ENCODE data around the gene BCCIP. TPM values are rescaled to one million over a fixed set of nuclear protein-coding genes. Genes with fewer than 3 reads are reported as not detected.

BCCIP gene
- total RNA-seq, 4 donors from 2014 or later: 21.5 to 31.7 (median 27.7) TPM

GRCh38 chr10:125849448-125849847 lies 26.1 kb downstream of the BCCIP start:
- intact Hi-C loops (cut with DNase I; ENCODE audit: low total_unique reads): no loop called here
- TF ChIP-seq CTCF (IDR thresholded peaks at IDR 0.05): no peak
- no peak for TF ChIP-seq POLR2A (IDR thresholded peaks at IDR 0.05)
- no peak overlapping the region for H3K4me3 ChIP-seq (ENCODE audit: low read depth, poor library complexity, severe bottlenecking)
- no peak for DNase-seq (ENCODE audit: low spot score in 2 of 2)
- 93 to 94% methylated on average over 7 of the region's 7 CpGs for WGBS, 2 donors

- 88 to 90% methylated on average over 2 of the region's 2 CpGs for WGBS, 2 donors
These were observed 27.7 kb downstream of the BCCIP start for GRCh38 chr10:125850766-125851731.

GRCh38 chr10:125852487-125852886 lies 29.1 kb downstream of the BCCIP start:
- DNase-seq (ENCODE audit: low spot score in 2 of 2): no peak
- H3K4me3 ChIP-seq (ENCODE audit: low read depth, poor library complexity, severe bottlenecking): no peak overlapping the region
- intact Hi-C loops (cut with DNase I; ENCODE audit: low total_unique reads): no loop called here
- WGBS, 2 donors: 96 to 97% methylated on average over 7 of the region's 7 CpGs
- TF ChIP-seq CTCF (IDR thresholded peaks at IDR 0.05) (no peak), POLR2A (IDR thresholded peaks at IDR 0.05) (no peak)

More at GRCh38 chr10:125850766-125851731, 27.7 kb downstream of the BCCIP start:
- no peak for DNase-seq (ENCODE audit: low spot score in 2 of 2)
- intact Hi-C loops (cut with DNase I; ENCODE audit: low total_unique reads): no loop called here
- no peak overlapping the region for H3K4me3 ChIP-seq (ENCODE audit: low read depth, poor library complexity, severe bottlenecking)
- TF ChIP-seq POLR2A (IDR thresholded peaks at IDR 0.05) (no peak), CTCF (IDR thresholded peaks at IDR 0.05) (no peak)

GRCh38 chr10:125857185-125857760 lies 33.9 kb downstream of the BCCIP start:
- intact Hi-C loops (cut with DNase I; ENCODE audit: low total_unique reads): no loop called here
- no peak overlapping the region for H3K4me3 ChIP-seq (ENCODE audit: low read depth, poor library complexity, severe bottlenecking)
- TF ChIP-seq CTCF (IDR thresholded peaks at IDR 0.05) (no peak), POLR2A (IDR thresholded peaks at IDR 0.05) (no peak)
- WGBS, 2 donors: 71 to 84% methylated on average over 2 of the region's 2 CpGs
- DNase-seq (ENCODE audit: low spot score in 2 of 2): no peak

- no peak overlapping the region for H3K4me3 ChIP-seq (ENCODE audit: low read depth, poor library complexity, severe bottlenecking)
- 89 to 90% methylated on average over 4 of the region's 4 CpGs for WGBS, 2 donors
- no peak for DNase-seq (ENCODE audit: low spot score in 2 of 2)
- intact Hi-C loops (cut with DNase I; ENCODE audit: low total_unique reads): no loop called here
- no peak for TF ChIP-seq CTCF (IDR thresholded peaks at IDR 0.05)
- TF ChIP-seq POLR2A (IDR thresholded peaks at IDR 0.05): no peak
These were observed 35.9 kb downstream of the BCCIP start for GRCh38 chr10:125859128-125859817.

Measured in lower leg skin (tissue), 4 donors.